Stimulated activated naive B cell treated with anti-CD40 and anti-IgM and Interleukin-4, amounts not matched to agents 10 μg/mL and 1 μg/mL and 100 μg/mL, for 72 hours (primary cell): ENCODE data around the gene NFIA.

ENCODE experiments used
- ATAC-seq, 2 donors: fragments of 150-1000 bp; cut with Tn5 transposase; replicated peaks; 2 replicates each; pipeline ENCODE4 v1.10.0; 2021; ENCODE audit warnings: moderate library complexity in 1 of 2
- DNase-seq: peaks from one replicate; pipeline ENCODE4 v3.0.0; 2021
- H3K27ac Mint-ChIP-seq: one replicate; pipeline ENCODE4 v1.8.0; 2022; ENCODE audit warnings: mild to moderate bottlenecking, mixed read lengths
- H3K27me3 Mint-ChIP-seq, 2 donors: one replicate each; pipeline ENCODE4 v1.8.0; 2022; ENCODE audit warnings: mixed read lengths in 2 of 2
- H3K36me3 Mint-ChIP-seq, 2 donors: one replicate each; pipeline ENCODE4 v1.8.0; 2022; ENCODE audit warnings: mixed read lengths in 2 of 2, mild to moderate bottlenecking in 1 of 2
- H3K4me1 Mint-ChIP-seq, 2 donors: one replicate each; pipeline ENCODE4 v1.8.0; 2022; ENCODE audit warnings: mixed read lengths in 2 of 2, mild to moderate bottlenecking in 1 of 2
- H3K4me3 Mint-ChIP-seq, 2 donors: one replicate each; pipeline ENCODE4 v1.8.0; 2022; ENCODE audit warnings: mild to moderate bottlenecking in 2 of 2, mixed read lengths in 2 of 2, moderate library complexity in 1 of 2
- H3K9me3 Mint-ChIP-seq, 2 donors: one replicate each; pipeline ENCODE4 v1.8.0; 2022; ENCODE audit warnings: mixed read lengths in 2 of 2, mild to moderate bottlenecking in 1 of 2

The NFIA gene

GRCh38 chr1:61253059-61253735 lies 170.8 kb downstream of the NFIA start:
- Mint-ChIP-seq H3K9me3 (no peaks in the 10 kb centered on the region), H3K4me1 (peaks cover 7 to 21% of the 10 kb centered on the region in 2 donors), H3K27me3 (peaks cover 0 to 5% of the 10 kb centered on the region in 2 donors), H3K4me3 (no peak overlapping the region), H3K36me3 (no peaks in the 10 kb centered on the region), H3K27ac (no peak overlapping the region)
- DNase-seq (no peak), ATAC-seq (no peak)

GRCh38 chr1:61253912-61254633 lies 171.7 kb downstream of the NFIA start:
- no peak for DNase-seq
- Mint-ChIP-seq H3K9me3 (no peaks in the 10 kb centered on the region), H3K4me1 (peaks cover 7 to 21% of the 10 kb centered on the region in 2 donors), H3K4me3 (no peak overlapping the region), H3K36me3 (no peaks in the 10 kb centered on the region), H3K27ac (no peak overlapping the region), H3K27me3 (peaks cover 0 to 5% of the 10 kb centered on the region in 2 donors)
- no peak for ATAC-seq

- Mint-ChIP-seq H3K9me3 (no peaks in the 10 kb centered on the region), H3K27me3 (peaks cover 0 to 5% of the 10 kb centered on the region in 2 donors), H3K4me3 (peak overlapping the region; percentile 68), H3K36me3 (no peaks in the 10 kb centered on the region), H3K27ac (no peak overlapping the region), H3K4me1 (peaks cover 7 to 21% of the 10 kb centered on the region in 2 donors)
- DNase-seq (no peak), ATAC-seq (peak; percentile 44 to 56)
Measured at GRCh38 chr1:61254634-61255357, 172.4 kb downstream of the NFIA start.

- no peaks in the 10 kb centered on the region for H3K36me3 Mint-ChIP-seq
- H3K4me3 Mint-ChIP-seq = peak overlapping the region; percentile 68
- DNase-seq (no peak), ATAC-seq (peak in 1 of 2 donors; percentile 25)
- no peaks in the 10 kb centered on the region for H3K9me3 Mint-ChIP-seq
- peaks cover 0 to 5% of the 10 kb centered on the region in 2 donors for H3K27me3 Mint-ChIP-seq
- no peak overlapping the region for H3K27ac Mint-ChIP-seq
- H3K4me1 Mint-ChIP-seq = peaks cover 7 to 21% of the 10 kb centered on the region in 2 donors
Measured at GRCh38 chr1:61255358-61255703, 173.0 kb downstream of the NFIA start.

- Mint-ChIP-seq H3K36me3 (no peaks in the 10 kb centered on the region), H3K9me3 (no peaks in the 10 kb centered on the region), H3K27me3 (no peaks in the 10 kb centered on the region), H3K27ac (no peak overlapping the region), H3K4me3 (no peak overlapping the region), H3K4me1 (peaks cover 7 to 13% of the 10 kb centered on the region in 2 donors)
- no peak for DNase-seq
- no peak for ATAC-seq
Measured at GRCh38 chr1:61259379-61260148, 177.2 kb downstream of the NFIA start.

GRCh38 chr1:61260171-61260570 lies 177.8 kb downstream of the NFIA start:
- Mint-ChIP-seq H3K27ac (no peak overlapping the region), H3K4me3 (no peak overlapping the region), H3K27me3 (no peaks in the 10 kb centered on the region), H3K9me3 (no peaks in the 10 kb centered on the region), H3K4me1 (peaks cover 3 to 7% of the 10 kb centered on the region in 2 donors), H3K36me3 (no peaks in the 10 kb centered on the region)
- DNase-seq (no peak), ATAC-seq (no peak)

GRCh38 chr1:61261595-61261994 lies 179.2 kb downstream of the NFIA start:
- Mint-ChIP-seq H3K9me3 (no peaks in the 10 kb centered on the region), H3K36me3 (no peaks in the 10 kb centered on the region), H3K4me1 (no peaks in the 10 kb centered on the region), H3K4me3 (no peak overlapping the region), H3K27me3 (no peaks in the 10 kb centered on the region), H3K27ac (no peak overlapping the region)
- DNase-seq (no peak), ATAC-seq (no peak)

GRCh38 chr1:61263905-61264824 lies 181.8 kb downstream of the NFIA start:
- no peaks in the 10 kb centered on the region for H3K36me3 Mint-ChIP-seq
- H3K4me3 Mint-ChIP-seq = no peak overlapping the region
- ATAC-seq = no peak
- no peaks in the 10 kb centered on the region for H3K9me3 Mint-ChIP-seq
- peaks cover 0 to 1% of the 10 kb centered on the region in 2 donors for H3K4me1 Mint-ChIP-seq
- H3K27ac Mint-ChIP-seq = no peak overlapping the region
- H3K27me3 Mint-ChIP-seq = no peaks in the 10 kb centered on the region
- DNase-seq = no peak

- H3K36me3 Mint-ChIP-seq = no peaks in the 10 kb centered on the region
Measured at GRCh38 chr1:61264825-61265242, 182.5 kb downstream of the NFIA start.

GRCh38 chr1:61265665-61266064 lies 183.3 kb downstream of the NFIA start:
- Mint-ChIP-seq H3K27ac (no peak overlapping the region), H3K4me3 (no peak overlapping the region), H3K36me3 (no peaks in the 10 kb centered on the region), H3K27me3 (no peaks in the 10 kb centered on the region), H3K9me3 (no peaks in the 10 kb centered on the region), H3K4me1 (peaks cover 0 to 1% of the 10 kb centered on the region in 2 donors)
- DNase-seq (no peak), ATAC-seq (no peak)

More at GRCh38 chr1:61264825-61265242, 182.5 kb downstream of the NFIA start:
- H3K9me3 Mint-ChIP-seq = no peaks in the 10 kb centered on the region
- H3K4me1 Mint-ChIP-seq = peaks cover 0 to 1% of the 10 kb centered on the region in 2 donors
- ATAC-seq (no peak), DNase-seq (no peak)
- H3K27ac Mint-ChIP-seq = no peak overlapping the region
- no peaks in the 10 kb centered on the region for H3K27me3 Mint-ChIP-seq
- H3K4me3 Mint-ChIP-seq = no peak overlapping the region

GRCh38 chr1:61266738-61267137 lies 184.4 kb downstream of the NFIA start:
- no peak for DNase-seq
- ATAC-seq = no peak
- Mint-ChIP-seq H3K36me3 (no peaks in the 10 kb centered on the region), H3K4me3 (no peak overlapping the region), H3K9me3 (no peaks in the 10 kb centered on the region), H3K27ac (no peak overlapping the region), H3K4me1 (peaks cover 0 to 1% of the 10 kb centered on the region in 2 donors), H3K27me3 (no peaks in the 10 kb centered on the region)

- H3K27me3 Mint-ChIP-seq = no peaks in the 10 kb centered on the region
- DNase-seq (no peak), ATAC-seq (no peak)
- H3K4me3 Mint-ChIP-seq = no peak overlapping the region
- H3K27ac Mint-ChIP-seq = no peak overlapping the region
- H3K4me1 Mint-ChIP-seq = peaks cover 0 to 1% of the 10 kb centered on the region in 2 donors
- no peaks in the 10 kb centered on the region for H3K36me3 Mint-ChIP-seq
- no peaks in the 10 kb centered on the region for H3K9me3 Mint-ChIP-seq
Measured at GRCh38 chr1:61268546-61269240, 186.3 kb downstream of the NFIA start.

GRCh38 chr1:61269602-61270001 lies 187.2 kb downstream of the NFIA start:
- peaks cover 0 to 1% of the 10 kb centered on the region in 2 donors for H3K4me1 Mint-ChIP-seq
- ATAC-seq = no peak
- DNase-seq = no peak
- no peaks in the 10 kb centered on the region for H3K36me3 Mint-ChIP-seq
- no peaks in the 10 kb centered on the region for H3K27me3 Mint-ChIP-seq
- no peak overlapping the region for H3K27ac Mint-ChIP-seq
- no peak overlapping the region for H3K4me3 Mint-ChIP-seq
- H3K9me3 Mint-ChIP-seq = no peaks in the 10 kb centered on the region
